NT2/D1 (cell line): ENCODE measurements around the gene FMO4.

Source experiments
- SUZ12 ChIP-seq: IDR thresholded peaks from 2 replicates; pipeline ENCODE4 v1.6.1; 2011; ENCODE audit not compliant: insufficient read length, insufficient read depth; ENCODE audit errors: extremely low read depth
- YY1 ChIP-seq: IDR thresholded peaks from 2 replicates; pipeline ENCODE4 v1.6.1; 2011; ENCODE audit not compliant: insufficient read length, insufficient read depth
- ZNF274 ChIP-seq: IDR thresholded peaks from 2 replicates; pipeline ENCODE4 v1.6.1; 2011; ENCODE audit warnings: mild to moderate bottlenecking, low read depth, low read length

GRCh38 chr1:171381866-171382210, 67.9 kb downstream of the FMO4 start:
- no peak for TF ChIP-seq SUZ12
- TF ChIP-seq YY1: no peak
- TF ChIP-seq ZNF274: no peak
